Cardiac septum (tissue), 1 donor: ENCODE data around the gene RCN1. TPM values are rescaled to one million over a fixed set of nuclear protein-coding genes. Genes with fewer than 3 reads are reported as not detected.
"Not testable (repeated sequence)": the region's sequence is repeated elsewhere in the genome, so short reads cannot be mapped to it uniquely, and the experiment has no call there.

Experiments
- DNase-seq: peaks from one replicate; pipeline ENCODE4 v3.0.0-alpha.2; 2020; ENCODE audit warnings: low spot score
- intact Hi-C: fragments of 100-400 bp; cut with DNase I; formaldehyde crosslinking; loops from one replicate; pipeline ENCODE4 v1.14.0; 2022
- long read RNA-seq: library from polyadenylated mRNA; unstranded; transcript quantifications from one replicate; pipeline ENCODE4 v2.0.0, GENCODE V29; 2021
- total RNA-seq: library from RNA; stranded (reverse); fragmentation: NEBNext Ultra II Directional; extraction: Animal tissue kit (Norgen Biotek cat#: 25700); gene quantifications from one replicate; pipeline ENCODE4 v1.2.1, GENCODE V29; 2021
- donor health status: DM: no; HTN: no; CAD: no.

The RCN1 gene
- total RNA-seq = 26.0 TPM
- long read RNA-seq, transcript RCN1-201 (6 exons, 2,572 nt) = major isoform, 33 of 37 reads
- long read RNA-seq, partial matches to known transcripts = 0 of 37 reads
- long read RNA-seq, other reads (novel, unspliced or antisense) = 3 of 37 reads

DNA sequence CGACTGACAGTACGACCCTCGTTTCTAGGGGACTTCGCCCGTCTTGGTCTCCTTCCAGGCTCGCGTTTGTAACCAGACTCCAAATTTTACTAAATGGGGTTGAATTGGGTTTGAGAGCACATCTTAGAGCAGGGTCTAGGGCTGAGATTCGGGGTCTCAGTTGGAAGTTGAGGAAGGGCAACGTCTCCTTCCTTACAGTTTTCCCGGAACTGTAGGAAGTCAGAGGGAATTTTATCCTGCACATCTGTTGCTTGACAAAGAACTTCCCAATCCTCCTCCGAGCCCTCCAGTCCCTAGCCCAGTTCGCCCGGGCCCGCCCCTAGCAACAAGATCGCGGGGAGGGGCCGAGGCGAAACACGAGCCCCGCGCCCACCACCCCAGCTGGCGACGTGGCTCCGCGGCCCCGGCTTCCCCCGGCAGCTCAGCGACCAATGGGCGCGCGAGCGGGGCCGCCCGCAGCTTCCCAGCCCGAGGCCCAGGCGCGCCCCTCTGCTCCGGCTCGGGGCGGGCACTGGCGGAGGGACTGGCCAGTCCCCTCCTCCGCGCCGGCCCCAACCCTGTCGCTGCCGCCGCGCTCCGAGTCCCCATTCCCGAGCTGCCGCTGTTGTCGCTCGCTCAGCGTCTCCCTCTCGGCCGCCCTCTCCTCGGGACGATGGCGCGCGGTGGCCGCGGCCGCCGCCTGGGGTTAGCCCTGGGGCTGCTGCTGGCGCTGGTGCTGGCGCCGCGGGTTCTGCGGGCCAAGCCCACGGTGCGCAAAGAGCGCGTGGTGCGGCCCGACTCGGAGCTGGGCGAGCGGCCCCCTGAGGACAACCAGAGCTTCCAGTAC is at the start of gene RCN1:
Gene RCN1 (plus strand): TSS at position 530 of the 826 bp plus-strand sequence. CDS start 123 bp downstream, at position 653.
- peak; percentile 80 for DNase-seq
- intact Hi-C loops = loop anchor here (5.0 kb wide), 1 partner anchor 62 kb away; no protein-coding TSS in a partner anchor

DNA sequence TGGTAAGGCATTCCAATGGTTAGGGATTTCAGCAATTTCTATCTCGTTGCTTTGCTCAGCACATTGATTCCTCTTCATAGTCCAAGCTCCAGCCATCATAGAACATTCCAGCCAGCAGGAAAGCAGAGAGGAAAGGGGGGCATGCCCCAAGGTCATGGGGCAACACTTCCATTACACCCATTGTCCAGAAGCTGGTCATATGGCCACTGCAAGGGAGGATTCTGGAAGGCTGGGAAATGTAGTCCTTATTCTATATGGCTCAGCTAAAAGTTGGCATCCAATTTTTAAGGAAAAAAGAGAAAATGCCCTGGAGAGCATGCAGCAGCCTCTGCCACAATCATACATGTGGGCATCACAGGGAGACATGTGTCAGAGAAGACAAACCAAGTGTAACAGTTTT is 47.1 kb upstream of the RCN1 start:
- intact Hi-C loops = no loop called here
- no peak for DNase-seq

DNA sequence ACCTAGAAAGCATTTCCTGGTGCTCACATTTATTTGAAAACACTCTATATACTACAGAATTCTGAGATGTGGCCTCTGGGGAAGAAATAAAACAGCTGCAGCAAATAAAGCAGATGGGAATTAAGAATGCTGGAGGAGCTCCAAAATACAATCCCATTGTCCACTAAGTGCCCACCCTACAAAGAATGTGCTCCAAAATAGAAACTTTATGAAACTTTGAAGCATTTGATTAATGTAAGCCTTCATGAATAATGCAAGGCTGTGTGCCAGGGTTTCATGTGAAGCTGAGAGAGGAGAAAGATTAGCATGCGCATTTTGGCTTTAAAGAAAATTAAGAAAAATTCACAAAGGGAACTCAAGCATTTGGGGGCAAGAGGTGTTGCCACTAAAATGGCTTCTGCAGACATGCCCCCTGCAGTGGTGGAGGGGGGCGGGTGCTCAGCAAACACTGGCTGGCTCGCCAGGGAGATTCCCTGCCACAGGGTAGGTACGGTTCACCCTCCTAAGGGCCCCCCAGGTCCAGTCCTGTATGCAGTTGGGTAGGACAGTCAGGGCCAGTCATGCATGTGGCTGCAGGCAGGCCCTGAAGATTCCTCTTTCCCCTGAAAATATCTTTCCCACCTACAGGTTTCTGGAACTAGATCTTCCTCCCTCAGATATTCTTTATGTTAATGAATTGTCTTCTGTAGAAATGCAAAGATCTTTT is 46.6 kb upstream of the RCN1 start:
- DNase-seq = no peak
- intact Hi-C loops = no loop called here

DNA sequence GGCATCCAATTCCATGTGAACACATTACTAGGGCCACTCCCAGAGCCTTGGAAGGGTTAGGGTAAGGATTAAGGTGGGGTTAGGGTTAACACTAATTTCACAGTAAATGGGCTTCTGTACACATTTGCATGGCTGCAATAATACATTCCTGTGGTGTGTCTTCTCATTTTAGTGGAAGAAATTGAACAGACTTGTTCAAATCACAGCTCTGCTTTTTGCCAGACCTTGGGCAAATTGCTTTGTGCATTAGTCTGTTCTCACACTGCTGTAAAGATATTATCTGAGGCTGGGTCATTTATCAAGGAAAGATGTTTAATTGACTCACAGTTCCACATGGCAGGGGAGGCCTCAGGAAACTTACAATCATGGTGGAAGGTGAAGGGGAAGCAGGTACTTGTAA is 45.4 kb upstream of the RCN1 start:
- intact Hi-C loops = no loop called here

DNA sequence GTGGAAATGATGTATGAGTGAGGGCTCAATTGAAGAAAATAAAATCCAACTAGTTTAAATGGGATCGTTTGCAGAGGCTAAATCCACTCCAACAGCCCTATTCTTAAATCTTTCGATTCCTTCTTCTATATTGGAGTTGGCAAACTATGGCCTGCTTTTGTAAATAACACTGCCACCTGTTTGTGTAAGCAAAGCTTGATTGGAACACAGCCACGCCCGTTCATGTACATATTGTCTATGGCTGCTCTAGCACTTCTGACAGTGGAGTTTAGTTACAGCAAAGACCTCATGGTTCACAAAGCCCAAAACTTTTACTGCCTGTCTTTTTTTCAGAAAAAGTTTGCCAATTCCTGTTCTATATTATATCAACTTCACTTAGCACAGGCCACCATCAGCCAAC is 40.6 kb upstream of the RCN1 start:
- DNase-seq = no peak
- intact Hi-C loops = no loop called here

More for the DNA sequence above, 45.4 kb upstream of the RCN1 start:
- no peak for DNase-seq

DNA sequence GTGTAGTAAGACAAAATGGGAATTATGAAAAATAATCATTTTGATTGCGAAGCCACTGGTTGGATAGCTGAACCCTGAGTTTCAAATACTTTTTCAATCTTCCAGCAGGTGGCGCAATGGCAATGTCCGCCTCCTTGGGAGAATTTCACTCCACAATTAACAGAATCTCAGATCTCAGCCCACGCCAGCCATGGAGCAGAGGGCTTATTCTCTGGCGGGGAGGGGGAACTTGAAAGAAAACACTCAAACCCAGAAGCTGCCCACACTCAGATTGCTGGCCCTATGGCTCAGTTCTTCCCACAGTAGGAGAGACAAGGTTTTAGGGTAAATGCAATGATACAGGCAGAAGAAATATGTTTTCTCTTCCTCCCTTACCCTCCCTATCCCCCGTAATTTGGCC is 38.7 kb upstream of the RCN1 start:
- intact Hi-C loops = loop anchor here (1.0 kb wide), 1 partner anchor 121 kb away; no protein-coding TSS in a partner anchor
- DNase-seq = no peak

DNA sequence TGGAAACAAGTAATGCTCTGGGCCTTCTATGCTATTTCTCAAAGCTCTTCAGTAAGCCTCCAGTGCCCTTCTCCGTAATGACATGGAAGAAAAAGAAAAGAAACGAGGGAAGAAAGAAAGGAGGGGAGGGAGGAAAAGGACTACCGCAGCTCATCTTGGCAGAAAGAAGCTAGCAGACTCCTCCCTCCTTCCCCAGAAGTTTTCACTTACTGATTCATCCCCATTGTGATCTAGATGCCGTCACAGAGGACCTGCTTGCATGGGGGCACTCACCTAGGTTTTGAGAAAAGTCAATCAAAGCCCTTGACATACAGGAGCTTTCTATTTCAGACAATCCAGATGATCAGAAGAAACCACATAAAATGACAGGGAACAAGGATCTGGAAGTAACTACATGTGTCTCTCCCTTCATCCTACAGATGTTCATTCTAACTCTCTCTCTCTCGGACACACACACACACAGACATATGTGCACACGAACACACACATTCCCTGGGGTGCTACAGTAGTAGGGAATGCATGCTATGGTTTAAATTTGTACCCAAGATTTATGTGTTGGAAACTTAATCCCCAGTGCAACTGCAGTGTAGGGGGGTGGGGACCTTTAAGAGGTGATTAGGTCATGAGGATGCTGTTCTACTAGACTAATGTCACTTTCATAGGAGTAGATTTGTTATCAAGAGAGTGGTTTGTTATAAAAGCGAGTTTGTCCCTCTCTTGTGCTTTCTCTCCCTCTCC is 37.6 kb upstream of the RCN1 start:
- no peak for DNase-seq
- intact Hi-C loops = no loop called here

DNA sequence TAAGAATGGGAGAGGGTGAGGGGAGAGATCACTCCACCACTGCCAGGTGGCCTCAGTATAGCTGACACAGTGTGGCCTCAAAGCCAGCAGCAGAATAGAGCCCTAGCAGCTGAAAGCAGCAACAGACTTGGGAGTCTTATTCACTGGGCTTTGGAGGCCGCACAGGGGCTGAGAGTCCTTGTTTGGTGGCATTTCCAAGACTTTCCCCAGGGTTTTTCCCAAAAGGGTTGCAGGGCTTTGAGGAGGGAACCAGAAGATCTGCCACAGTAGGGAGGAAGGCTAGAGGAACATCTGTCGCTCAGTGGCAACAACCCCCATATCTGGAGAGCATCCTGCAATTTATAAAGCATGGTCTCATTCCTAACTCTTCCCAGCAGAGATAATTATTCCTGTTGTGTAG is 35.0 kb upstream of the RCN1 start:
- intact Hi-C loops = no loop called here
- DNase-seq = no peak

DNA sequence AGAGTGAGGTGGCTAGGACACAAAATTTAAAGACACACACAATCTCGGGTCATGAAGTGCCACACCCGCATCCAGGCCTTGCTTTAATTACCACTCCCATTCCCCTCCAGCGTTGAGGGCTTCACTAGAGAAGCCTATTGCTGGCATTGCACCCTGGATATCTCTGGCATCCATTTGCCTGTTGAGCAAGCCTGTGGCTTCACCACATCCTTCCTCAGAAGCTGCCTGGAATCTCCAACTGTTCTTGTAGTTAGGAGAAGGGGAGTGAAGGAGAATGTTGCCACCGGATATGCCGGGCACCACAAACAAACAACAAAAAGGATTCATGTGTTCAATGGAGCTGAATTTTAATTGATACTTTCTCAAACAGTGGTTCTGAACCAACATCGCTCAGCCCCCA is 34.4 kb upstream of the RCN1 start:
- intact Hi-C loops = no loop called here
- DNase-seq = no peak

DNA sequence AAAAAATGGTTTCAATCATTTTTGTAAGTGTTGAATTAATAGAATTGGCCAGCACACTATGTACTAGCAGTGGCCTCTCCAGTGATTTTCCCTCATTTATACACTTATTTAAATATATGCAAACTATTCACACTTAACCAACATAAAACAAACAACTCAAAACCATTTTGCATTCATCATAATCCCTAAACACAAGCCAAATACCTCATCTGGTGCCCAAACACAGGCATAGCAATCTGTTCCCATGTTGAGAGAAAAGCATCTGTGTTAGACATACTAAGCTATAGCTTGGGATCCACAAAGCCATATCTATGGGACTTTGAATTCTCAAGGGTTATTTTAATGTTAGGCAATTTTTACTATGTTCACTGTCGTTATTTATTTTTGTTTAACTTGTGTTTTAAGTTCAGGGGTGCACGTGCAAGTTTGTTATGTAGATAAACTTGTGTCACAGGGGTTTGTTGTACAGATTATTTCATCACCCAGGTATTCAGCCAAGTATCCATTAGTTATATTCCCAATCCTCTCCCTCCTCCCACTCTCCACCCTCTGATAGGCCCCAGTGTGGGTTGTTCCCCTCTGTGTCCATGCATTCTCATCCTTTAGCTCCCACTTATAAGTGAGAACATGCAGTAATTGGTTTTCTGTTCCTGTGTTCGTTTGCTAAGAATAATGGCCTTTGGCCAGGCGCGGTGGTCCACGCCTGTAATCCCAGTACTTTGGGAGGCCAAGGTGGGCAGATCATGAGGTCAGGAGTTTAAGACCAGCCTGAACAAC is 31.0 kb upstream of the RCN1 start:
- intact Hi-C loops = no loop called here
- DNase-seq = no peak

DNA sequence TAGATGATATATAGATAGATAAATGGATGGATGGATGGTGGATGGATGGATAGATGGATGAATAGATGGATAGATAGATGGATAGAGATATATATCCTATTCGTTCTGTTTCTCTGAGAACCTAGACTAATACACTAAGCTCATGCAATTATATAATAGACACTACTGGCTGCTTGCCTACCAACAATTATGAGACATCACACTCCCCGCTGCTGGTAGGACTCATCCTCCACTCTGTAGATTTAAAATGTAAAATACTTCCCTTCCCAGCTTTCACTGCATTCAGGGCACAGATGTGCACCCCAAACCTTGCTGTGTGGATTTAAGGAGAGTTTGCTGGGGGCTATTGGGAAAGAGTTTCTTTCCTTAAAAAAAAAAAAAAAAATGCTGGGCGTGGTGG is 28.3 kb upstream of the RCN1 start:
- DNase-seq = no peak
- intact Hi-C loops = no loop called here

DNA sequence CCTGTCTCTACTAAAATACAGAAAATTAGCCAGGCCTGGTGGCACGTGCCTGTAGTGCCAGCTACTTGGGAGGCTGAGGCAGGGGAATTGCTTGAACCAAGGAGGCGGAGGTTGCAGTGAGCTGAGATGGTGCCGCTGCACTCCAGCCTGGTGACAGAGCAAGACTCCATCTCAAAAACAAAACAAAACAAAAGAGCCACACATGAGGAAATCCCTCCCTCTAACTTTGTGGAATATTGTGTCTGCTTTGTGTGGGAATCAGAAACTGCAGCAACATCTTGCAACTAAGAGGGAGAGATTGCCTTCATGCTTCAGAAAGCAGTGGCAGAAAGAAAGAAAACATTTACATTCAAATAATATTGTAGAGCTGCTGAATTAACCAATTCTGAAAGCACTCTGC is 27.8 kb upstream of the RCN1 start:
- intact Hi-C loops, DNase-seq: not testable (repeated sequence)

DNA sequence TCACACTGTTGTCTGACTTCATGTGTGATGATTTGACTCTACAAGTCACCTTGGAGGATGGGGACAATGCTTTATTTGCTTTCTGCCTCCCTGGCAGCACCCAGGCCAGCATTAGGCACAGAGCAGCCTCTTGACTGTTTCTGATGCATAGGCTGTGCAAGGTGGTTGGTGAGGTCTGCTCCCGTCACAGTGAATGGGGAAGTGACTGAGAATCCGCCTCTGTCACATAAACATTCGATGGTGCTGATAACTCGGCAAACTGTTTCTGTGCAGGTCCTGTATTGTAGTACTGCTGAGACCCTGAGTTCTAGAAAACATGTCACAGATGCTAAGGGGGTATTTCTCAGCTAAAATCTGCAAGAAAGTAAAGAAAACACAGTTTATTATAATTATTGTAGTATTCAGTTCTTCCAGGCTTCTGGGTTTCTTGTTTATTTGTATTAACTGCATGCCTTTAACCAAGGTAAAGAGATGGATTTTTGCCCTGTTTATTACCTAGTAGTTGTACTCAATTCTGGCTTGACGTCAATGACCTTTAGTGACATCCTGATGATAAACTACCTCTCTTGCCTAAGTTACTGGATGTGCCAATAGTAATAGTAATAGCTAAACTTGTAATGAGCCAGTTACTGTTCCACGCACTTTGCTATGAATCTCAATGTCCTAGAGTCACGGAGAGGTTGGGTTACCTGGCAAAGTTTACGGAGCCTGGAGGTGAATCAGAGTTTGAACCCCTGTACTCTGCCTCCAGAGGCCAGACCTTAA is 24.8 kb upstream of the RCN1 start:
- no peak for DNase-seq
- intact Hi-C loops = no loop called here

DNA sequence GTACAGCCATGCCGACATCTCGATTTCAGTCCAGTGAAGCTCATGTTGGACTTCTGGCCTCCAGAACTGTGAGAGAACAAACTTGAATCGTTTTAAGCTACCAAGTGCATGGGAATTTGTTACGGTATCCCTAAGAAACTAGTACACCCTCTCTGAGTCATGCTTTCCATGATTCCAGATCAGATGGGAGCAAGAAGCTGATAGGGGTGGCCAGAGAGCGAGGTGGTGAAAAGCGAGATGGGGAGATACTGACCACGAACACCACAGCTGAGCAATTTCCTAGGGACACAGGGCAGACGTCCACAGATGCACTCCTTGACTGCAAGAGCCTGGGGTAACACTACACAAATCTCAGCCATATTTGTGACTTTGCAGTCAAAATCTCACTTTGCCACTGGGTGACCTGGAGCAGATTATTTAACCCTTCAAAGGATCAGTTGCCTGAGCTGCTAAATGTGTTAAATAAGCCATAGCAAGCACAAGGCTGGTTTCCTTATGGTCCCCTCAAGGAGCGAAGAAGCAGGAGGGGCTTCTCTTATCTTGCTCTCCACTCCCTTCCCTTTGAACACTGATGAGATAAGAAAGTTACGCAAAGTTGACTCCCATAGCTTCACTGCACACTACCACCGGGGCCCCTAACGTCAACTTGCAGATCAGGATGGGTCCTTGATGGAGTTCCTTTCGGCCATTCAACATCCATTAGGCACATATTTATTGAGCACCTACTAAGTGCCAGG is 22.6 kb upstream of the RCN1 start:
- intact Hi-C loops = no loop called here
- no peak for DNase-seq

DNA sequence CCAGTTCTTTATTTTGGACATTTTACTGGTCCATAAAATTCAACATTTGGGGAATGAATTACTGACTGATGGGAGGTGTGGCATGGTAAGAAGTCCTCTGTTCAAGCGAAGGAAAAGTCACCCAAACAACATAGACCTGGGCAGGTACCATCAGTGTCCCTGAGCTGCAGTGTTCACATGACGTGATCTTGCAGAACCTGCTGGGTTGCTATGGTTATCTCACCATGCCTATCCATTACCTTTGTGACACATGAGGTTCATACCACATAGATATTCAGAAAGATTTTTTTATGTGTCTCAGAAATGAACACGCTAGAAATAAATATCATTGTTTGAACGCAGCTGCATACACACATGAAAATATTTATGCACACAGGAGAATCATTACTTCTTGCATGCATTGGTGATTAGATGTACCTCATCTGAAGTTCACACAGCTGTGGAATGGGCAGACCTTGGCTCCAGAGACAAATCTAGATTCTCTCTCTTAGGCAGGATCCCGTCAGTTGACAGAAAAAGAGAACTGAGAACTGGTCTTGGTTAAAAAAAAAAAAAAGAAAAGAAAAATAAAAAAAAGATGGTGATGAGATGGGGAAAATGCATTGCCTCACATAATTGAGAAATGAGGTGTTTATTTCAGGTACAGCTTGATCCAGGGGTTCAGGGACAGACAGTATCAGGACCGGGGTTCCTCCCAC is 21.4 kb upstream of the RCN1 start:
- DNase-seq = no peak
- intact Hi-C loops = no loop called here

DNA sequence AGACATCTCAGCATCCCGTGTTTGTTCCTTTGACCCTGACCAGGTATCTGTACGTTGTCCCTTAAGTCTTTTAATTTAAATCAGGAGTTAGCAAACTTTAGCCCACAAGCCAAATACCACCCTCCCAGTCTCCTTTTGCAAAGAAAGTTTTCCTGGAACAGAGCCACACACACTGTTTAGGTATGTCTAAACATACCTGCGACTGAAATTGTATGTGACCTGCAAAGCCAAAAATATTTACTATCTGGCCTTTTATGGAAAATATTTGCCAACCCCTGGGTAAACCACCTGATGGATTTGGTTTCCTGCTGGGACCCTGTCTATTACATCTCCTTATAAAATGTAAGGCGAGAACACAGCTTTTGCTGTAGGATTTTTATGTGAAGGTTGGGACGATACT is 20.2 kb upstream of the RCN1 start:
- intact Hi-C loops = no loop called here
- no peak for DNase-seq

DNA sequence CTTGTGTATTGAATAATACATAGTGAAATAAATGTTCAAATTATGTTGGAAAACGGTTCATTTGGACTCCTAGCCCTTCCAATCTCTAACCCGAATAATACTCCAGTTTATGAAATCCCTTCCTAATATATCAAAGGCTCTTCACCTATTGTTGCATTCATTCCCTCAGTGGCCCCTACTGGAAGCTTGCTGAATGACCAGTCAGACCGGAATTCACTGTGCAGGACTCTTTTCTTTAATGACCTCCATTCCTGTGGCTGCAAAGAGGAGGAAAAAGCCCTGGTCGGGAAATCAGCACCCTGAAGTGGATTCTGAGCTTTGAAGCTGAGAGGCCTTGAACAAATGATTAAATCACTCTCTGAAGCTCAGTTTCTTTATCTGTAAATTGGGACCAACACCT is 19.1 kb upstream of the RCN1 start:
- no peak for DNase-seq
- intact Hi-C loops = no loop called here
